GM21526 (cell line): ENCODE results near the gene EML1.

ENCODE experiments used
- ATAC-seq: cut with Tn5 transposase; IDR thresholded peaks from one replicate; pipeline ENCODE4 v1.9.1; 2021; ENCODE audit warnings: moderate library complexity; ENCODE audit not compliant: unreplicated experiment, low FRiP score

Gene EML1

GRCh38 chr14:99775351-99775750 is 17.9 kb upstream of the EML1 start:
- no peak for ATAC-seq

- ATAC-seq = no peak
These were observed 15.3 kb upstream of the EML1 start for GRCh38 chr14:99777951-99778350.

- no peak for ATAC-seq
These were observed 13.5 kb upstream of the EML1 start for GRCh38 chr14:99779751-99780150.

- no peak for ATAC-seq
These were observed 12.5 kb upstream of the EML1 start for GRCh38 chr14:99780690-99781089.

- ATAC-seq = no peak
These were observed 12.1 kb upstream of the EML1 start for GRCh38 chr14:99781091-99781490.

- no peak for ATAC-seq
These were observed 11.2 kb upstream of the EML1 start for GRCh38 chr14:99781853-99782610.

GRCh38 chr14:99784508-99784907 is 8.7 kb upstream of the EML1 start:
- no peak for ATAC-seq

- no peak for ATAC-seq
These were observed 7.8 kb upstream of the EML1 start for GRCh38 chr14:99785426-99785825.

GRCh38 chr14:99786511-99786989 is 6.7 kb upstream of the EML1 start:
- ATAC-seq = no peak

GRCh38 chr14:99788713-99789112 is 4.5 kb upstream of the EML1 start:
- ATAC-seq = no peak

- no peak for ATAC-seq
These were observed 3.6 kb upstream of the EML1 start for GRCh38 chr14:99789581-99789980.

GRCh38 chr14:99790201-99790977 is 2.8 kb upstream of the EML1 start:
- ATAC-seq = no peak

- ATAC-seq = no peak
These were observed 2.2 kb upstream of the EML1 start for GRCh38 chr14:99790978-99791376.

- ATAC-seq = no peak
These were observed 1.6 kb upstream of the EML1 start for GRCh38 chr14:99791476-99792209.

- ATAC-seq = no peak
These were observed 1.0 kb upstream of the EML1 start for GRCh38 chr14:99792210-99792535.

- ATAC-seq = no peak
These were observed 531 bp upstream of the EML1 start for GRCh38 chr14:99792551-99793212.

GRCh38 chr14:99794151-99794780 is 1.1 kb downstream of the EML1 start:
- no peak for ATAC-seq

GRCh38 chr14:99795046-99795445 is 1.8 kb downstream of the EML1 start:
- no peak for ATAC-seq

- ATAC-seq = no peak
These were observed 4.0 kb downstream of the EML1 start for GRCh38 chr14:99797231-99797630.

GRCh38 chr14:99800781-99801180 is 7.6 kb downstream of the EML1 start:
- ATAC-seq = no peak
